G401 (cell line): ENCODE data around the gene WSCD2. TPM values are rescaled to one million over a fixed set of nuclear protein-coding genes. Genes with fewer than 3 reads are reported as not detected.
A peak's percentile ranks its signal among the peaks of the same experiment; 100 is the strongest.

Source experiments
- DNase-seq: peaks from one replicate; pipeline ENCODE4 v3.0.0-alpha.2; 2015; ENCODE audit warnings: low spot score
- in situ Hi-C: cut with HindIII; loops from 2 replicates; pipeline ENCODE4 v1.10.0; 2016; ENCODE audit warnings: low sequenced_read_pairs, mixed read lengths
- total RNA-seq: library from RNA; depleted of rRNA; stranded (reverse); fragments of >200 nt; shearing (Covaris generic); gene quantifications from 2 replicates; pipeline ENCODE4 v1.2.3, GENCODE V29; 2014

Gene WSCD2
- total RNA-seq, 1 experiment from 2014 or later = 0.31 TPM

DNA sequence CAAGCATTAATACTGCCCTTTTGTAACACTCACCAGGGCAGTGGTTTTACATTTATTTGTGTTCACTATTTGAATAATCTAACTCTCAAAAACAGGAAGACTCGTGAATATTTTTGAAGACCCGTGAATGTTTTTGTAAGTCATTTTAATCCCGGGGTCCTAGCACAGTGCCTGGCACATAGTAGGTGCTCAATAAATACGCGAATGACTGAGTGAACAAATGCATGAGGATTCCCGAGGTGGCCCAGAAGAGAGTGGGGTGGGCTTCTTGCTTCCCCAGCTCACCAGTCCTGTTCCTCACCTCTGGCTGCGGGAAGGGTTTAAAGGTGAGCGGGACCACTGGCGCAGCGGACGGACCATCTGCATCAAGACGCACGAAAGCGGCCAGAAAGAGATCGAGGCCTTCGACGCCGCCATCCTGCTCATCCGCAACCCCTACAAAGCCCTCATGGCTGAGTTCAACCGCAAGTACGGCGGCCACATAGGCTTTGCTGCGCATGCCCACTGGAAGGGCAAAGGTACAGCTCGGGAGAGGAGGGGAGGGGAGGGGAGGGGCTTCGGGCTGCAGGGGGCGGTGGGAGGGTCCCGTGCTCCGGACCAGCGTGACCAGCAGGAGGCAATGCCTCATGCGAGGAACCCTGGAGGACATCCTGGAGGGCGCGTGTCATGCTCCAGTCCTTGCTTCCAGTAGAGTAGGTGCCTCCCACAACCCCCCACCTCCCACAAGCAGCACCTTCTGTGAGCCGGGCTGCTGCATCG lies 111.1 kb downstream of the WSCD2 start:
- in situ Hi-C loops = no loop called here
- no peak for DNase-seq

DNA sequence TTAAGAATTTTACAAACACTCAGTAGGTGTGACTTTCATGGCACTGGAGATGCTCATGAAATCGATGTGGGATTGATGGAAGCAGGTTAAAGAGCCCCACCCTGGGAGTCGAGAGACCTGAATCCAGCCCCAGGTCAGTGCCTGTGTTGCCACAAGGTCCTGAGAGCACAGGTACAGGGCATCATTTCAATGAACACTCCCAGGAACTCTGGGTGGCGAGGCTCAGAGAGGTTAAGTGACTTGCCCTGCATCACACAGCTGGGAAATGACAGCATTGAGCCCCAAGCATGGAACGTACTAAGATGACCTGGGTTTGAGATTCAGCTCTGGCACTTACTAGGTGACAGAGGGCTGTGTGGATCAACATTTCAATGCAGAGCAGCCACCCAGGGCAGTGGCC lies 111.8 kb downstream of the WSCD2 start:
- in situ Hi-C loops = no loop called here
- no peak for DNase-seq

DNA sequence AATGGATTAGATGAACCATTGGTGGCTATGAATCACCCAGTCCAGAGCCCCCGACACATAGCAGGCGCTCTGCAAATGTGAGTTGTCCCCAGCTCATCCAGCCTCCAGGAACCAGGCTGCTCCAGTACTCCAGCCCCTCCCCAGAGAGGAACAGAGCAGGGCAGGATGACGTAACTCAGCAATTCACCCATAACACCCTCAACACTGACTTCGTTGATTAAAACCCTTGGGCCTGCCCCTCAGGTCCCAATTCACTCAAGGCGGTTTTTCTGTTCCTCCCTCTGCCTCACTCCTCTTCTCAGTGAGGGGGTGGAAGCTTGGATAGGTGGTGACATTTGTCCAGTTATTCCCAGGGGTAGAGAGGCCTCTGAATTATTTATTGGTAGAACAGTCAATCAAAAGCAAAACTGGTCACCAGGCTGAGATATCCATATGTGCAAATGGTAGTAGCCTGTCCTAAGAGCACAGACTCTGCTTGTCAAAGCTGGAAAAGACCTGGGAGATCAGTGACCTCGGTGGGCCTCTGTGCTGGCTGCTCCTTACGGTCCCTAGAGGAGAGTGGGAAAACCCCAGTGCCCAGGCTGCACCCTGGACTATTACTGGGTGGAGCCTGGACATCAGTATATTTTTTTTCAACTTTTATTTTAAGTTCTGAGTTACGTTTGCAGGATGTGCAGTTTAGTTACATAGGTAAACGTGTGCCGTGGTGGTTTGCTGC lies 113.1 kb downstream of the WSCD2 start:
- in situ Hi-C loops = no loop called here
- peak; percentile 14 for DNase-seq

DNA sequence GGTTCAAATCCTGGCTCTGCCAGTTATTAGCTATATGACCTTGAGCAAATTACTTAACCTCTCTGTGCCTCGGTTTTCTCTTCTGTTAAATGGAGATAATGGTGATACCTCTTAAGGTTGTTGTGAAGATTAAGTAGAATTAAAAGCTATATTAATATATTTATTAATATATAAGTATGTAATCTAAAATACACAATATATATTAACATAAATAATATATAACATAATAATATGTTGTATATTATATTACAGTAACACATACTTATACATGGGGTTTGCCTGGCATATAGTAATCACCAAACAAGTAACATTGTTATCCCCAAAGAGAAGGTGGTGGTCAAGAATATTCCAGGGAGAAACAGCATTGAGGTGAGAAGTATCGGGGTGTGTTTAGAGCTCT lies 118.0 kb downstream of the WSCD2 start:
- in situ Hi-C loops = no loop called here

DNA sequence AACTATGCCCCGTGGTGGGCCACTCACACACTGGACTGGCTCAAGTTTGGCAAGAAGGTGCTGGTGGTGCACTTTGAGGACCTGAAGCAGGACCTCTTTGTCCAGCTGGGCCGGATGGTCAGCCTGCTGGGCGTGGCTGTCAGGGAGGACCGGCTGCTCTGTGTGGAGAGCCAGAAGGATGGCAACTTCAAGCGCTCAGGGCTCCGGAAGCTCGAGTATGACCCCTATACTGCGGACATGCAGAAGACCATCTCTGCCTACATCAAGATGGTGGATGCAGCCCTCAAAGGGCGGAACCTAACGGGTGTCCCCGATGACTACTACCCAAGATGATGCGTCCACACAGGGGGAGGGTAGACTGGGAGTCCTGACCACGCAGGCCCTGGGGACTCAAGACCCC lies 118.9 kb downstream of the WSCD2 start:
- DNase-seq = no peak
- in situ Hi-C loops = no loop called here

More for the DNA sequence above, 118.0 kb downstream of the WSCD2 start:
- DNase-seq = no peak

DNA sequence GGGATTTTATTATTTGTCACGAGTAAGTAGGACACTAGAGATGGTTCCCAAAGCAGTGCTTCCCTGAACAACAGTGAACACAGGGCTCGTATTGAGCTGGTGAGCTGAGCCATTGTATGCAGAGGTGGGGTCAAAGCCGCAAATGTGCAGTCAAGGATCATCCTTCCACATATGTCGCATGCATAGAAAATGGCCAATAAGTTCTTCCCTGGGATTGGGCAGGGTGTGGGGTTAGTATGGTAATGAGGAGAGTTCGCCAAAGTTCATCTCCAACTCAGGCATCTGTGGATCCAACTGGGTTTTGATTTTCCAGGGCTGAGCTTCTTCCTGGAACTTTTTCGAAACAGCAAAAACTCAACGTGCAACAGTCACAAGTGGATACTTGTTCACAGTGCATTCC lies 123.4 kb downstream of the WSCD2 start:
- in situ Hi-C loops = no loop called here
- DNase-seq = no peak

DNA sequence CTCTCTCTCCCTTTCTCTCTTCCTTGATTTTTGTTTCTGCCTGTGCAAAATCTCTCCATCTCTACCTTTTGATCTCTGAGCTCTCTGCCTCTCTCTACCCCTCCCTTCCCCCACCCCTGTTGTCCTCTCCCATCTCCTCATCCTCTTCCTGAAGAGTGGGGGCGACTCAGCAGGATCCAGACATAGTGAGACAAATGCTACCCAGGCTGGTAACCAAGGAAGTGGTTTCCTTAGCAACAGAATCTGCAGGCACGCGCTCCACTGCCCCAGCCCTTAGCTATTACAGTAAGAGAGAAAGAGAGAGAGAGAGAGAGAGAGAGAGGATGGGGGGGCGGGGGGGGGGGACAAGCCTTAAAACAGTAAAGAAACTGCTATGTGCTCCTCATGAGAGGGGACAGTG lies 124.5 kb downstream of the WSCD2 start:
- peak; percentile 80 for DNase-seq
- in situ Hi-C loops = no loop called here

DNA sequence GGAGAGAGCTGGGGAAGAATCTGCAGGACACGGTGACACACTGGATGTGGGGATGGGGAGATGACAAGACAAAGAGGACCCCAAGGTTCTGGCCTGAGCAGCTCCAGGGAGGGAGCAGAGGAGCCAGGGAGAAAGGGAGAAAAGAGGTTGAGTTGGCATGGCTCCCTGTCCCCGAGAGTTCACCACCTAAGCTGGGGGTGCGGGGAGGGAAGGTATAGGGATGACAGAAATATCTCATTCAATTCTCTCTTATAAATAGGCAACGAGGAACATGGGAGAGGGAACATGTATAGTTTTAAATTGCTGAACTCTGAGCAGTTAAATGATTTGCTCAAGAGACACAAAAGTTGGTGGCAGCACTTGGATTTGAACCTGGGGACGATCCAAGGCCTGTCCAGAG lies 124.9 kb downstream of the WSCD2 start:
- DNase-seq = peak; percentile 44
- in situ Hi-C loops = no loop called here

DNA sequence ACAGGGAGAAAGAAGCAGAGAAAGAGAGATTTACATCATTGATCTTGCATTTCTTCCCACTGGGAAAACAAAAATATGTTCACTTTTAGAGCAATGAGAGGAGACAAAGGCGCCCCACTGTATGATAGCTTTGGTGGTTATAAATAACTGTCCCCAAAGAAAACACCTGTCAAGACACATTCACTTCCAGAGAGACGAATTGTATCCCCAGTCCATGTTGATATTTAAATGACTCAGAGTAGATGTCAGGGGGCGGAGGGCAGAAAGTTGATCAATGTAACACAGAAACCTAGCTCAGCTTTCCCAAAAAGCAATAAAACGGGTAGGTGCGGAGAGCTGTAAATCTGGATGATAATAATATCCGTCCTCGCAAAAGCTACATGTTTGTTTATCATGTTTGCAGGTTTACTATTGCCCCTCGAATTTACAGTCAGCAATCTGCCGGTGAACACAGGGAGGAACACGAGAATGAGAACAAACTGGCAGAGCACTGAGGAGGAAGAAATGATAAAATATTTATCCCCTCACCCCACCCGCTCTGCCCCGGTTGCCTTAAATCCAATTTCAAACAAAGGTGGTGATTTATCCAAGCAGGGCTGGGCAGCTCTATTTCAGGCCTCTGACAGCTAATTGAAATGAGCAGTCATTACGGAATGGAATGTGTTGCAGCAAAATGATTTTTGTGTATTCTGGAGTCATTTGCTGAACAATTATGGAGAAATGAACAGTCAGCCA lies 125.6 kb downstream of the WSCD2 start:
- peak; percentile 56 for DNase-seq
- in situ Hi-C loops = no loop called here

DNA sequence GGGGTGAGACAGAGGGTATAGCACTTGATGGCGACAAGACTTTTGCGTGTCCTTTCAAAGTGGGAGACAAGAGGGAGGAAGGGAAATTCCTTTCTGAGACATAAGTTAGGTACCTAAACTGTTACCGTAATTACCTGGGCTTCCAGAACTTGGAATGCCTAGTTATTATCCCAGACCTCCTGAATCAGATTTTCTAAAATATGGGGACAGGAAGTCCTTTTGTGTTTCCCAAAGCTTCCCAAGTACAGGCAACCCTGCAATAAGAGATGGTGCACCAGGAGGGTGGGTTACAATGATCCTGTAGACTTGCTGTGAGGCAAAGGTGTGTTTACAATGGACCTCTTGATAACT lies 126.1 kb downstream of the WSCD2 start:
- in situ Hi-C loops = no loop called here
- DNase-seq = no peak

DNA sequence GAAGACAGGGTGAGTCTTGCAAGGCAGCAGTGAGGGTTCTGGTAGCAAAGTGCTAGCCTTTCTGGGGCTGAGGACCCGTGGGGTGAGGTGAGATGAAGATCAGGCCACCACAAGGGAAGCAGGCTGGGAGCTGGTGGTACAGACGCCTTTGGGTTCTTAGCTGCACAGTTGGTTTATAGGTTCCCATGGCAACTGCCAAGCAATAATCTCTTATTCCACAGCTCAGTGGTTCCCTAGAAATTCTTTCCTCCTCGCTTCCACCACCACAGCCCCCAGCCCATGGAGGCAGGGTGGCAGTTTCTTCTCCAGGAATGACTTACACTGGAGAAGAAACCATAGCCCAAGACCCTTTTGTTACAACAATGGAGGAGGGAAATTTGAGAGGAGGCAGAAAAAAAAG lies 127.9 kb downstream of the WSCD2 start:
- DNase-seq = no peak

DNA sequence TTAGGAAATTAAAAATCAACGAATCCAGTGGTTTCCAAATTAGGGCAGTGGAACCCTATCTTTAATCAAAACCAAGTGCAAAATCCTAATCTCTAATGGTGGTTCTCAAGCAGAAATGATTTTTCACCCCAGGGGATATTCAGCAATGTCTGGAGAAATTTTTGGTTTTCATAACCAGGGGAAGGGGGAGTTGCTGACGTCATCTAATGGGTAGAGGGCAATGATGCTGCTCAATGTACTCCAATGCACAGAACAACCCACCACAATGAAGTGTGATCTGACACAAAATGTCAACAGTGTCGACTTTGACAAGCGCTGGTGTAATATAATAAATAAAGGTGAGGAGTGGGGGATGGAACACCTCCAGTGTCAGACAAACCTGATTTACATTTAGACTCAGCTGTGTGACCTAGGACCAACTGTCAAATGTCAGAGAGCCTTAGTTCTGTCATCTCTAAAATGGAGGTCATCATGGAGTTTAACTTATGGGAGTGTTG lies 128.6 kb downstream of the WSCD2 start:
- in situ Hi-C loops = no loop called here

More for the DNA sequence above, 127.9 kb downstream of the WSCD2 start:
- in situ Hi-C loops = no loop called here

DNA sequence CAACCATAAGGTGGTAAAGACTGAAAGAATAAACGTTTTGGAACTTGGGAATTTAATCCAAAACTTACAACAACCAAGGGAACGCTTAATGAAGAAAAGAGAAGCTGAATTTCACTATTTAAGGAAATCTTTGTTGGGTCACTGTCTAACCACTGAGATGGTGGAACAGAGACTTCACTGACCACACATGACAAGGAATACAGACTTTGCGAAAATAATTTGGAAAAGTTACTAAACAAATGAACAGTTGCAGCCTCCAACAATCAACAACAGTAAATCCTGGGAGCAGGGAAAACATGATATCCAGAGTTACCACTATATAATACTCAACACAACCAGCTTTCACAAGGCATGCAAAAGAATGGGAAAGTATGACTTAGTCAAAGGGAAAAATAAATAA lies 131.0 kb downstream of the WSCD2 start:
- in situ Hi-C loops = no loop called here
- no peak for DNase-seq

More for the DNA sequence above, 128.6 kb downstream of the WSCD2 start:
- DNase-seq = no peak

DNA sequence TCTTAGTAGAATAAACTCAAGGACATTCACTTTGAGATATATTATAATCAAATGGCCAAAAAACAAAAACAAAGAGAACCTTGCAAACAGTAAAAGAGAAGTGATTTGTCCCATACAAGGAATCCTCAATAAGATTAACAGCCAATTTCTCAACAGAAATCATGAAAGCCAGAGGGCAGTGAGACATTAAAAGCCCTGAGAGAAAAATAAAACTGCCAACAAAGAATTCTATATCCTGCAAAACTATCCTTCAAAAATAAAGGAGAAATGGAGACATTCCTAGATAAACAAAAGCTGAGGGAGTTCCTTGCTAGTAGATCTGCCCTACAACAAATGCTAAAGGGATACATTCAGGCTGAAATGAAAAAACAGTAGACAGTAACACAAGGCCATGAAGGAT lies 131.9 kb downstream of the WSCD2 start:
- in situ Hi-C loops = no loop called here
- no peak for DNase-seq

DNA sequence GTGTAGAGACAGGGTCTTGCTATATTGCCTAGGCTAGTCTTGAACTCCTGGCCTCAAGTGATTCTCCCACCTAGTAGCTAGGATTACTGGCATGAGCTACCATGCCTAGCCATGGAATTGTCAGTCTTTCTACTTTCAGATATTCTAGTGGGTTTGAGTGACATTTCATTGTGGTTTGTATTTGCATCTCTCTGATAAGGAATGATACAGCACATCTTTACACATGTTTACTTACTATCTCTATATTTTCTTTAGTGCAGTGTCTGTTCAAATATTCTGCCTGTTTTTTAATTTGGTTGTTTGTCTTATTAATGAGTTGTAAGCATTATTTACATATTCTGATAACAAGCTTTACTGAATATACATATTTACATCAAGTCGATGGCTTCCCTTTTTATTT lies 136.4 kb downstream of the WSCD2 start:
- in situ Hi-C loops = no loop called here
- no peak for DNase-seq

DNA sequence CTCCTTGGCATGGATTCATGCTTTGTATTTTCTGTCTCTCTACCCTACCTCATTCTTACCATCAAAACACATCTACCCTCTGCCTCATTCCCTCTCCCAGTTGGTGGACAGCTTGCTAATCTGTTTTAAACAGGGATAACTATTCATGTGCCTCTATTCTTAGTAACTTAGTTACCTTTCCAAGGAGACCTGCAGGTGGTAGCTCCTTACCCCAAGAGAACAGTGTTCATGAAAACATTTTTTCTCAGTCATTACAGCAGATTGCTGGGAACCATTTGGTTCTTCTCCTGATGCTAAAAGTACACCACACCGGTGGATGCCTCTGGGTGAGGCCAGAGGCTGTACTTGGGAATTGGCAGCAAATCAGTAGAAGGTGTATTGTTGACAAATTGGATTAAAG lies 137.0 kb downstream of the WSCD2 start:
- peak; percentile 60 for DNase-seq
- in situ Hi-C loops = no loop called here

DNA sequence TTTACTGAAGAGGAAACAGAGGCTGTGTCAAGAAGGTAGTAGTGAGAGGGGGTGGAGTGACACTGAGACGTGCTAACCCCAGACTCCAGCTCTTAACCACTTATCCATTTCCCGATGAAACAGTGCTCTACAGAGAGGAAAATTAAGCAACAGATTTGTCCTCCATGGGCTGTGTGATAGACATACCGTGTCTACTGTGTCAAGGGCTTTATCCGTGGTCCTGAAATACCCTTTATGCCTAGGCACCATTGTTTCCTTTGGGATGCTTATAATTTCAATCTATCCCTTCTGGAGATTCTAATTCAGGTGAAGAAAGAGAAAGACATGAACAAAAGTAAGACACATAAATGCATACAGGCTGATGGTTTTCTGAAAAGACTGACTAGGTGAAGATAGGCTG lies 138.4 kb downstream of the WSCD2 start:
- in situ Hi-C loops = no loop called here
- no peak for DNase-seq

DNA sequence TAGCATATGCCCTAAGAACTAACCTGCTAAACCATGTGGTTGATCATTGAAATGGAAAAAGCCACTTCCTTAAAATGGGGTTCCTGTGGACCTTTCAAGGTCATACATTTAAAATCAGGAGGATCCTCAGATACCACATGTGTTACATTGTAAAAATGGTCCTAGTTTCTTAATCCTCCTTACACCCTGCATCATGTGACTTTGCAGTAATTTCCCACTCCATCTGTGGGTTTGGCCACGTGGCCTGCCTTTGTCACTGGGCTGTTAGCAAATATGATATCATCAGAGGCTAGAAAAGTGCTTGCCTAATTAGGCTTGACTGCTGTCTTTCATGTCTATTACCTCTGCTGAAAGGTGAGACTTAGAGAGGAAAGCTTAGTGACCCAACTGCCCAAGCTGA lies 139.3 kb downstream of the WSCD2 start:
- DNase-seq = no peak
- in situ Hi-C loops = no loop called here

DNA sequence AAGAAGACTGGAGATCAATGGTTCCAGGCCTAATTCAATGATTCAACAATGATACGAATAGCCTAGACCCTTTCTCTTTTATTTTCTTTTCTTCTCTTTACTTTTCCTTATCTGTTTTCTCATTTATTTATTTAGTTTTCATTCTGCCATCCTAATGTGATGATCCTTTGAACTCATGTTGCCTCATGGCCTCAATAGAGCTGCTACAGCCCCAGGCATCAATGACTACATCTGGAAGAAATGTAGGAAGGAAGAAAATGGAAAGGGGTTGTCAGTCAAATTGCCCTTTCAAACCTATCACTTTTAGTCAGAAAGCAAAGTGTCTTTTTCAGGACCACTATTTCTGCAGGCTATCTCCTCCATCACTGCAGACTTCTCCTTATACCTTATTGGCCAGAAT lies 140.1 kb downstream of the WSCD2 start:
- in situ Hi-C loops = no loop called here
- DNase-seq = no peak
